Thymus (tissue), 11 donors: Measurements from ENCODE around the gene OSBPL6. TPM values are rescaled to one million over a fixed set of nuclear protein-coding genes. Genes with fewer than 3 reads are reported as not detected.

Experiments used
- DNase-seq, 9 donors: peaks; one replicate each; pipeline ENCODE4 v3.0.0-alpha.2; 2013; ENCODE audit warnings: low spot score in 9 of 9, low read depth in 6 of 9, missing footprints in 1 of 9
- H3K27ac ChIP-seq, 2 donors: one replicate each; pipeline ENCODE4 v1.5.1; 2013; ENCODE audit warnings: control low read depth in 1 of 2, low read depth in 1 of 2, low read length in 1 of 2, mild to moderate bottlenecking in 1 of 2, moderate library complexity in 1 of 2
- H3K27me3 ChIP-seq, 2 donors: one replicate each; pipeline ENCODE4 v1.5.1; 2013; ENCODE audit warnings: low read length in 1 of 2; ENCODE audit not compliant: control insufficient read depth in 2 of 2, insufficient read depth in 1 of 2
- H3K36me3 ChIP-seq, 2 donors: one replicate each; pipeline ENCODE4 v1.5.1; 2013; ENCODE audit warnings: low read length in 1 of 2, mild to moderate bottlenecking in 1 of 2, moderate library complexity in 1 of 2; ENCODE audit not compliant: control insufficient read depth in 2 of 2, insufficient read depth in 2 of 2
- H3K4me1 ChIP-seq, 2 donors: one replicate each; pipeline ENCODE4 v1.5.1; 2013; ENCODE audit warnings: low read length in 2 of 2; ENCODE audit not compliant: control insufficient read depth in 2 of 2, insufficient read depth in 2 of 2
- H3K4me3 ChIP-seq, 2 donors: one replicate each; pipeline ENCODE4 v1.5.1; 2013; ENCODE audit warnings: low read length in 2 of 2, control low read depth in 1 of 2, mild to moderate bottlenecking in 1 of 2
- H3K9me3 ChIP-seq, 2 donors: one replicate each; pipeline ENCODE4 v1.5.1; 2013; ENCODE audit warnings: low read length in 1 of 2, mild to moderate bottlenecking in 1 of 2; ENCODE audit not compliant: control insufficient read depth in 2 of 2, insufficient read depth in 1 of 2
- WGBS: extraction: QIAGEN DNeasy Blood & Tissue Kit; methylation state at CpG from one replicate; pipeline ENCODE4 v1.1.7; 2013; 5-methylcytosine and 5-hydroxymethylcytosine counted together
- polyA plus RNA-seq: library from polyadenylated mRNA; stranded (reverse); fragments of 200-250 nt; gene quantifications from one replicate; pipeline ENCODE4 v1.2.3, GENCODE V29; 2013
- total RNA-seq: library from RNA; stranded (reverse); fragments of 120-200 nt; gene quantifications from one replicate; pipeline ENCODE4 v1.2.4, GENCODE V29; 2013
- donor health status: healthy.

OSBPL6 gene
- total and polyA plus RNA-seq, 2 donors, result 0.28 to 5.7 TPM

DNA sequence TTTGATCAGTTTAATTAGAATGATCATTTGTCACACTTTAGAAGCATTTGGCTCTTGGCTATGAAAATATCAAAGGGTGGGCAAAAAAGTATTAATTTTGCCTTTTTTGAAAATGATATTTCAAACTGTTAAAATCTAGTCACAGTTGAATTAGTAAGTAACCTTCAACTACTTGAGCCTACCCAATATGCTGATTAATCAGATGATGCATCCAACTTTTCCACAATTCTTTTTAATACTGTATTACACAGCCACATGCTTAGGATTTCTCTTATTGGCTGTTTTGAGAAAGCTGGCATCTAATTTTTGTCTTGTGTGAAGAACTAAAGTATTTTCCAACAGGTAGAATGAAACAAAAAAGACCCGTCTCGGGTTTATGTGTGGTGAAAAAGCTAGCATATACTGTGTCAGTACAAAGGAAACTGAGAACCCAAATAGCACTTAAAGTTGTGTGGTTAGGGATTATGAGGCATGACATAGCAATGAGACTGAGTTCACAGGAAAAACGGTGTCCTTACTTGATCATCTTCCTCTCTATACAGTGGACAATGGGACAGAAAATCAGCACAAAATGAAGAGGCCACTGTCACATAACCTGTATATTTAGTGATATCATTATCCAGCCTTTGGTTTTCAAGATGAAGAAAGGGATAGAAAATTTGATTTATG is 11.7 kb downstream of the OSBPL6 start:
- H3K36me3 ChIP-seq, result no peaks in the 10 kb centered on the region
- H3K27ac ChIP-seq, result no peak overlapping the region
- no peaks in the 10 kb centered on the region for H3K9me3 ChIP-seq
- no peaks in the 10 kb centered on the region for H3K4me1 ChIP-seq
- no peak overlapping the region for H3K4me3 ChIP-seq
- WGBS, result 90% methylated on average over 3 of the region's 3 CpGs
- peaks cover 0 to 3% of the 10 kb centered on the region in 2 donors for H3K27me3 ChIP-seq
- no peak for DNase-seq

- no peaks in the 10 kb centered on the region for H3K36me3 ChIP-seq
- WGBS, result 94% methylated on average over 1 of the region's 1 CpG
- peaks cover 0 to 3% of the 10 kb centered on the region in 2 donors for H3K27me3 ChIP-seq
- no peak overlapping the region for H3K27ac ChIP-seq
- no peaks in the 10 kb centered on the region for H3K4me1 ChIP-seq
- H3K4me3 ChIP-seq, result no peak overlapping the region
- no peaks in the 10 kb centered on the region for H3K9me3 ChIP-seq
- no peak for DNase-seq
Measured at GRCh38 chr2:178208336-178208735, 14.0 kb downstream of the OSBPL6 start.

DNA sequence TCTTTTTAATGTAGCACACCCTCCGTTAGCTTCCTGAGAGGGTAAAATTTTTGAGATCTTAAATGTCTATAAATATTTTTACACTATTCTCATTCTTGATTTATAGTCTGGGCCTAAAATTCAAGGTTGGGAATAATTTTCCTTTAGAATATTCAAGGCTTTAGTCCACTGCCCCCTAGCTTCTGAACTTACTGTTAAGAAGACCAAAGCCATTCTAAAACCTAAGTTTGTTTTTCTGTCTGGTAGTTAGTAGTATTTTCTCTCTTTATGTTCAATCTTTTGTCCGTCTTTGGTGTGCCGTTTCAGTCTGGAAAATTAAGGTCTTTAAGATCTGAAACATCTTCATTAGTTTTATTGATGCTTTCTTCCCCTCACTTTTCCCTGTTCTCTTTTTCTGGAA is 14.5 kb downstream of the OSBPL6 start:
- WGBS, result 98% methylated on average over 3 of the region's 3 CpGs
- Histone ChIP-seq H3K27me3 (peaks cover 0 to 3% of the 10 kb centered on the region in 2 donors), H3K9me3 (no peaks in the 10 kb centered on the region), H3K4me3 (no peak overlapping the region), H3K4me1 (no peaks in the 10 kb centered on the region), H3K36me3 (no peaks in the 10 kb centered on the region), H3K27ac (no peak overlapping the region)
- DNase-seq, result no peak

DNA sequence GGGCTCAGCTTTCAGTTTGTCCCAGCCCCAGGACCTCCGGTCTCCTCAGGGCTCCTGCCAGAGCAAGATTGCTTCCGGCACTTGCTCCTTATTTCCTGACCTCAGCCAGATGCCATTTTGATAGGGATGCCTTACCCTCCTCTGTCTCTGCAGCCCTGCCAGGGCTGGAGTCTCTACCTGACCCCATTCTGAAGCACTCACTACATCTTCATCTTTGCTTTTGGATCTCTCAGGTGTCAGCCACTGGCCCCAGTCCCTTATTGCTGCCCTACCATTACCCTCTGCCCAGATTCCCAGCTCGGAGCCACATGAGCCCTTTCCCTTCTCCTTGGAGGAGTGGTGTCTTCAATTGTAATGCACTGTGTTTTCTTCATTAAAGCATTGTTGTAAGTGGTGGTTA is 17.1 kb downstream of the OSBPL6 start:
- H3K36me3 ChIP-seq, result no peaks in the 10 kb centered on the region
- H3K4me3 ChIP-seq, result no peak overlapping the region
- no peaks in the 10 kb centered on the region for H3K27me3 ChIP-seq
- WGBS, result 94% methylated on average over 3 of the region's 3 CpGs
- no peaks in the 10 kb centered on the region for H3K9me3 ChIP-seq
- no peak for DNase-seq
- no peak overlapping the region for H3K27ac ChIP-seq
- H3K4me1 ChIP-seq, result no peaks in the 10 kb centered on the region

DNA sequence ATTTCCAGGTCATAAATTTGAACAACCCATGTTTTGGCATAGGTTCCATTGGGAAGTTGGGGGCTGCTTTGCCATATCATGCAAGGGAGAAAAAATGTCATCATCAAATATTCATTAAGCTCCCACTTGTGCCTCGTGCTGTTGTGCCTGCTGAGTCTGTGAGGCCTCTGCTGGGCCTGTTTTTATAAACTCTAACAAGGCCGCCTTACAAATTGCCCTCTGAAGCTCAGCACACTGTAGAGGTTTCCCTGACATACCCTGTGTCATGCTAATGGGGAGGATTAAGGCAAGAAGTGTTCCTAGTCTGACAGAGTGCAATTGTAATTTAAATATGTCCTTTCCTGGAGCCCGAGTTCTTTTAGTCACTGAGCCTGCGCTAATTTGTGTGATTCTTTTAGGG is 17.6 kb downstream of the OSBPL6 start:
- no peak overlapping the region for H3K4me3 ChIP-seq
- H3K27ac ChIP-seq, result no peak overlapping the region
- DNase-seq, result no peak
- H3K27me3 ChIP-seq, result no peaks in the 10 kb centered on the region
- no peaks in the 10 kb centered on the region for H3K36me3 ChIP-seq
- no peaks in the 10 kb centered on the region for H3K9me3 ChIP-seq
- H3K4me1 ChIP-seq, result no peaks in the 10 kb centered on the region
- 89% methylated on average over 4 of the region's 4 CpGs for WGBS

DNA sequence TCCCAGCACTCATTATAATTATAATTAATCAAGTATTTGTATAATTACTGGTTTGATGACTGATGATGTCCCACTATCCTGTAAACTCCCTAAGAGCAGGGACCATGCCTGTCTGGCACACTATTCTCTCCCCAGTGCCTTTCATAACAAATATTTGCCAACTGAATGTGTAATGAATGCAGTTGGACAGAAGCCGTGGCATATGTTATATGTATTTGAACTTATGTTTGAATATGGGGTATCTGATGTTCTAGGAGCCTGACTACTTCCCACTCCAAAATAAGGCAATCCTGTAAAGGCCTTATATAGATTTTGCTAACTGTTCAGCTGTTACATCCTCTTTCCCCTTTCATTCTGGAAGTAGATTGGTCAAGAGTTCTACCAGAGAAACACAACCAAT is 19.7 kb downstream of the OSBPL6 start:
- Histone ChIP-seq H3K27ac (no peak overlapping the region), H3K9me3 (no peaks in the 10 kb centered on the region), H3K27me3 (no peaks in the 10 kb centered on the region), H3K4me3 (no peak overlapping the region), H3K36me3 (no peaks in the 10 kb centered on the region), H3K4me1 (no peaks in the 10 kb centered on the region)
- 95% methylated on average over 1 of the region's 1 CpG for WGBS
- no peak for DNase-seq

- Histone ChIP-seq H3K36me3 (no peaks in the 10 kb centered on the region), H3K4me3 (no peak overlapping the region), H3K27me3 (no peaks in the 10 kb centered on the region), H3K4me1 (no peaks in the 10 kb centered on the region), H3K27ac (no peak overlapping the region), H3K9me3 (no peaks in the 10 kb centered on the region)
- 94% methylated on average over 1 of the region's 1 CpG for WGBS
- DNase-seq, result no peak
Measured at GRCh38 chr2:178219247-178219646, 24.9 kb downstream of the OSBPL6 start.

- H3K9me3 ChIP-seq, result no peaks in the 10 kb centered on the region
- H3K4me3 ChIP-seq, result no peak overlapping the region
- no peaks in the 10 kb centered on the region for H3K4me1 ChIP-seq
- no peaks in the 10 kb centered on the region for H3K36me3 ChIP-seq
- WGBS, result 90% methylated on average over 4 of the region's 4 CpGs
- no peak overlapping the region for H3K27ac ChIP-seq
- H3K27me3 ChIP-seq, result no peaks in the 10 kb centered on the region
- no peak for DNase-seq
Measured at GRCh38 chr2:178220814-178221213, 26.5 kb downstream of the OSBPL6 start.

GRCh38 chr2:178221556-178221955 is 27.2 kb downstream of the OSBPL6 start:
- no peaks in the 10 kb centered on the region for H3K9me3 ChIP-seq
- no peak overlapping the region for H3K27ac ChIP-seq
- no peak overlapping the region for H3K4me3 ChIP-seq
- H3K27me3 ChIP-seq, result no peaks in the 10 kb centered on the region
- DNase-seq, result no peak
- WGBS, result 97% methylated on average over 1 of the region's 1 CpG
- H3K4me1 ChIP-seq, result no peaks in the 10 kb centered on the region
- no peaks in the 10 kb centered on the region for H3K36me3 ChIP-seq
